Osteocyte (in vitro differentiated cells): ENCODE results near the gene ARHGAP22. TPM values are rescaled to one million over a fixed set of nuclear protein-coding genes. Genes with fewer than 3 reads are reported as not detected.

Experiments
- DNase-seq: peaks from one replicate; pipeline ENCODE4 v3.0.0; 2021; ENCODE audit warnings: mixed read lengths; ENCODE audit not compliant: unreplicated experiment; ENCODE audit errors: extremely low spot score
- H3K27ac Mint-ChIP-seq: one replicate; pipeline ENCODE4 v1.8.0; 2021; ENCODE audit warnings: mild to moderate bottlenecking, mixed read lengths; ENCODE audit not compliant: unreplicated experiment
- H3K27me3 Mint-ChIP-seq: one replicate; pipeline ENCODE4 v1.8.0; 2021; ENCODE audit warnings: mixed read lengths; ENCODE audit not compliant: unreplicated experiment
- H3K36me3 Mint-ChIP-seq: one replicate; pipeline ENCODE4 v1.8.0; 2021; ENCODE audit warnings: mixed read lengths; ENCODE audit not compliant: unreplicated experiment
- H3K4me1 Mint-ChIP-seq: one replicate; pipeline ENCODE4 v1.8.0; 2021; ENCODE audit warnings: mixed read lengths; ENCODE audit not compliant: unreplicated experiment
- H3K4me3 Mint-ChIP-seq: one replicate; pipeline ENCODE4 v1.8.0; 2021; ENCODE audit warnings: mild to moderate bottlenecking, moderate library complexity, mixed read lengths; ENCODE audit not compliant: unreplicated experiment
- H3K9me3 Mint-ChIP-seq: one replicate; pipeline ENCODE4 v1.8.0; 2021; ENCODE audit warnings: mixed read lengths; ENCODE audit not compliant: unreplicated experiment
- total RNA-seq: library from RNA; stranded (reverse); gene quantifications from 2 replicates; pipeline ENCODE4 v1.2.1, GENCODE V29; 2021
- TF ChIP-seq, protein P1 (sequence below): fragments of 200-600 bp; sonication (generic); IDR thresholded peaks from 2 replicates; pipeline ENCODE4 v1.5.0; 2021; ENCODE audit warnings: antibody characterized with exemption, mild to moderate bottlenecking, moderate library complexity

Gene ARHGAP22
- total RNA-seq, 1 donor from 2014 or later = 0.64 TPM

DNA sequence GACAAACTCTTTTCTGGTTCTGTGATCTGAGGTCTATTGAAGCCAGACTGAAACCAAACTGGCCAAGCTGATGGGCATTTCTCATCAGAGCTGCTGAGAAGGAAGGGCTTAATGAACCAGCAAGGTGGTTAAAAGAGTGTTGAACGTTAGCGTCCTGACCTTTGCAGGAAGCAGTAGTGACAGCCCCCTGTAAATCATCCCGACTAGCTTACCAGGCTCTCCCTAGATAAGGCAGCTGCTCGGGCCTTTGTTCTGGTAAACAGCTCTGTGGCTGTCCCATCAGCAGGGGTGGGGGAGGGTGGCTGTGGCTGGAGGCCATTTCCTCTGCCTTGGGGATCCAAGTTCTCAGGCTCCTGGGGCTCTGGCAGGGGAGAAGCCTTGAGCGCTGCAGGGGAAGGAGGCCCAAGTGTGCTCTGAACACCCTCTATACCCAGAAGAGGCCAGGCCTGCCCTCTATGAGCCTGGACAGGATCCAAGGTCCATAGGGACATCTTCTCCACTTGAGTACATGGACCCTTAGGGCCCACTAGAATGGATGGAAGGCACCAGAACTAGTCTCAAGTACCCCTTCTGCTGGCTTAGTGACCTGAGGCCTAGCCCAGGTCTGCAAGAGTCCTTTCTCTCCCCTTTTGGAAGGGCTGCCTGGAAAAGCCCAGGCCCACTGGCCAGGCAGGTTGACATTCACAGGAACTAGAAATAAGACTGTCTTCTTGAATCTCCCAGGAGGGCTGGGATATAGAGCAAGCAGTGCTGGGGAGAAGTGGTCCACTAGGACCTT lies 134.6 kb downstream of the ARHGAP22 start:
- peaks cover 2% of the 10 kb centered on the region for H3K4me1 Mint-ChIP-seq

DNA sequence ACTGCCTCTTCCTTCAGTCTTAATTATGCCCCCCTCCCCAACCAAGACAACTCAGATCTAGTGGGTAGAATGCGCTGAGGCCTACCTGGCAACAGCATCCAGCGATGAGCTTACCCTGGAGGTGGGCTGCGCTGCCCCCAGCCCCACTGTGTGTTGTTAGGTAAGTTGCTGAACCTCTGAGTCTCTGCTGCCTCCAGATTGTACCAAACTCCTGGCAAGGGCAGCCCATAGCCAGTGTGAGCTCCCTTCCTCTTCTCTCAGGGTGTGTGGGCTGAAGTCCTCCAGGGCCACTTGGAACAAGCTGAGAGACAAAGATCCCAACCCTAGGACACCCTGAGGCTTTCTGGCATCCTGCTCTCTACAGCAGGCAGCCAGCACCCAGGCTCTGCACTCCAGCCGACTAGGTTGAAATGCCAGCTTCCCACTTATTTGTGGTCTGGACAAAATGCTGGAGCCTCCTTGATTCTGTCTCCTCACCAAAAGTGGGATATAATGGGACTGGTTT lies 135.3 kb downstream of the ARHGAP22 start:
- TF ChIP-seq, protein P1, sequence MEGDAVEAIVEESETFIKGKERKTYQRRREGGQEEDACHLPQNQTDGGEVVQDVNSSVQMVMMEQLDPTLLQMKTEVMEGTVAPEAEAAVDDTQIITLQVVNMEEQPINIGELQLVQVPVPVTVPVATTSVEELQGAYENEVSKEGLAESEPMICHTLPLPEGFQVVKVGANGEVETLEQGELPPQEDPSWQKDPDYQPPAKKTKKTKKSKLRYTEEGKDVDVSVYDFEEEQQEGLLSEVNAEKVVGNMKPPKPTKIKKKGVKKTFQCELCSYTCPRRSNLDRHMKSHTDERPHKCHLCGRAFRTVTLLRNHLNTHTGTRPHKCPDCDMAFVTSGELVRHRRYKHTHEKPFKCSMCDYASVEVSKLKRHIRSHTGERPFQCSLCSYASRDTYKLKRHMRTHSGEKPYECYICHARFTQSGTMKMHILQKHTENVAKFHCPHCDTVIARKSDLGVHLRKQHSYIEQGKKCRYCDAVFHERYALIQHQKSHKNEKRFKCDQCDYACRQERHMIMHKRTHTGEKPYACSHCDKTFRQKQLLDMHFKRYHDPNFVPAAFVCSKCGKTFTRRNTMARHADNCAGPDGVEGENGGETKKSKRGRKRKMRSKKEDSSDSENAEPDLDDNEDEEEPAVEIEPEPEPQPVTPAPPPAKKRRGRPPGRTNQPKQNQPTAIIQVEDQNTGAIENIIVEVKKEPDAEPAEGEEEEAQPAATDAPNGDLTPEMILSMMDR = no peak
- Mint-ChIP-seq H3K4me1 (peaks cover 2% of the 10 kb centered on the region), H3K27ac (no peak overlapping the region), H3K36me3 (no peaks in the 10 kb centered on the region), H3K9me3 (peaks cover 4% of the 10 kb centered on the region), H3K4me3 (no peak overlapping the region), H3K27me3 (no peaks in the 10 kb centered on the region)
- DNase-seq = no peak

More for the DNA sequence above, 134.6 kb downstream of the ARHGAP22 start:
- TF ChIP-seq, protein P1 = no peak
- DNase-seq = peak; percentile 71
- H3K27ac Mint-ChIP-seq = no peak overlapping the region
- H3K36me3 Mint-ChIP-seq = no peaks in the 10 kb centered on the region
- peaks cover 4% of the 10 kb centered on the region for H3K9me3 Mint-ChIP-seq
- no peak overlapping the region for H3K4me3 Mint-ChIP-seq
- H3K27me3 Mint-ChIP-seq = no peaks in the 10 kb centered on the region

DNA sequence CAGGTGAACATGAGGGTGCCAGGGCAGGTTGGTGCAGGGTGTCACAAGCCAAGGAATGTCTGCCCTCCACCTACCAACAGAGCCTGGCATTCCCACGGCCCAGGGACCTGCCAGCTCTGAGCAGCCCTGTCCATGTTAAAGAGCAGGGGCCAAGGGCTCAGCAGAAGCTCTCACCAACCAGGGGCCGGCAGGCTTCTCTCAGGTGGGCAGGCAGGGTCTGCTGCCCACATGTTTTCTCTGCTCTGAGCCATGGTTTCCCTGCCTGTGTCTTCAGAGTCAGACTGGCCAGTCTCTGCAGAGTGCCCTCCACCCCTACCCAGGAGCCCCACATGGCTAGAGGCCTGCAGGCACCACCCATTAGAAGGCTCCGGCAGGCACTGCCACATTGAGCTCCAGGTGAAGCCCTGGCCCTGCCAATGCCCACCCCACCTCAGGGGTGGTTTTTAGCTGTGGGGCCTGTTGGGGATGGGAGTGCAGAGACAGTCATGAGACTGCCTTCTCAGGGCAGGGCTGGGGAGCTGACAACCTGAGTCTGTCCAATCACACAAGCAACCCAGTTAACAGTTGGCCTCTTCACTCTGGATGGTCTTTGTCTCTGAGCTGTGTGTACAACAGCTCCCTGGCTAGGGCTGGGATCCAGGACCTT lies 135.9 kb downstream of the ARHGAP22 start:
- no peak overlapping the region for H3K4me3 Mint-ChIP-seq
- no peaks in the 10 kb centered on the region for H3K36me3 Mint-ChIP-seq
- peaks cover 5% of the 10 kb centered on the region for H3K4me1 Mint-ChIP-seq
- TF ChIP-seq, protein P1 = no peak
- H3K27ac Mint-ChIP-seq = no peak overlapping the region
- DNase-seq = peak; percentile 73
- H3K27me3 Mint-ChIP-seq = no peaks in the 10 kb centered on the region
- H3K9me3 Mint-ChIP-seq = peaks cover 4% of the 10 kb centered on the region

DNA sequence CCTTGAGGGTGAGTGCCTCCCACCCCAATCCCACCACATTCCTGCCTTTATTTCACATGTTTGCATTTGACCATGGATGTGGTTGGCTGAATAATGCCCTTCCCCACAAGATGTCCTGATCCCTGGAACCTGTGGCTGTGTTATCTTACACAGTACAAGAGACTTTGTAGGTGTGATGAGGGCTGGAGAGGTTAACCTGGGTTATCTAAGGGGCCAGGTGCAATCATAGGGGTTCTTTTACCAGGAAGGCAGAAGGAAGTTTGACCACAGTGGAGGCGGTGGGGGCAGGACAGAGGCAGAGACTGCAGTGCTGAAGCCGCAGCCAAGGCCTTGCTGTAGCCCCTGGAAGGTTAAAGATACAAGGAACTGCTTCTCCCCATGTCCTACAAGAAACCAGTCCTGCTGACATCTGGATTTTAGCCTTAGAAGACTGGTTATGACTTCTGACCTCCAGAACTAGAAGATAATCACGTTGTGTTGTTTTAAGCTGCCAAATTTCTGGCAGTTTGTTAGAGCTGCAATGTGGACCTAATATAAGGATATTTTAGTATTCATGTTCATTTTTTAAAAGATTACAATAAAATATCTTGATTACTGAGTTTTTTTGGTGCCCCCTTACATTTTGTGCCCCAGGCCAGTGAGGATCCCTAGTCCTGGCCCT lies 136.6 kb downstream of the ARHGAP22 start:
- DNase-seq = no peak
- H3K4me3 Mint-ChIP-seq = no peak overlapping the region
- H3K27me3 Mint-ChIP-seq = no peaks in the 10 kb centered on the region
- H3K36me3 Mint-ChIP-seq = no peaks in the 10 kb centered on the region
- peaks cover 3% of the 10 kb centered on the region for H3K9me3 Mint-ChIP-seq
- TF ChIP-seq, protein P1 = no peak
- H3K4me1 Mint-ChIP-seq = peaks cover 12% of the 10 kb centered on the region
- no peak overlapping the region for H3K27ac Mint-ChIP-seq

DNA sequence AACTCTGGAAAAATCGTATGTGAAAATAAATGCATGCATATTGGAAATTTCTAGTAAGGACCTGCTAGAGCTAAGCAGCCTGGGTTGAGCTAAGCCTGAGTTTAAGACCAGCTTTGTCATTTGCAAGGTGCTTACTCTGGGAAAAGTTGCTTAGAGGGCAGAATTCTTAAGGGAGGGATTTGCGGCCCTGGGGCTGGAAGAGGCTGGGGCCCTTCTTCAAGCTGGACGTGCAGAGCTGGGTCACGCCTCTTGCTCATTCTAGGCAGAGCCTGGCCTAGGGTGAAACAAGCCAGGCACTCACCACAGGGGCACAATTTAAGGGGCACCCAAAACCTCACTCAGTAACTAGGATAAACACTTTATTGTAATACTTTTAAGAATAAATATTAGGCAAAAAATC lies 137.2 kb downstream of the ARHGAP22 start:
- Mint-ChIP-seq H3K36me3 (no peaks in the 10 kb centered on the region), H3K4me3 (no peak overlapping the region), H3K27ac (no peak overlapping the region), H3K4me1 (peaks cover 12% of the 10 kb centered on the region), H3K27me3 (no peaks in the 10 kb centered on the region), H3K9me3 (no peaks in the 10 kb centered on the region)
- DNase-seq = no peak
- TF ChIP-seq, protein P1 = no peak
